Lung (tissue), 16 donors: ENCODE results near the gene SRCIN1. TPM values are rescaled to one million over a fixed set of nuclear protein-coding genes. Genes with fewer than 3 reads are reported as not detected.

Experiments
- ATAC-seq: fragments of 200-7000 bp; cut with Tn5 transposase; one replicate; pipeline ENCODE4 v1.9.1; 2020; ENCODE audit warnings: moderate number of reproducible peaks; ENCODE audit not compliant: insufficient read depth, low FRiP score
- DNase-seq, 3 donors: peaks; one replicate each; pipeline ENCODE4 v3.0.0-alpha.2; 2013 to 2017
- H3K27ac ChIP-seq, 2 donors: one replicate each; pipeline ENCODE4 v1.5.1; 2013; ENCODE audit warnings: mild to moderate bottlenecking in 2 of 2, moderate library complexity in 2 of 2, control low read depth in 1 of 2, inconsistent platforms in 1 of 2, low read depth in 1 of 2, low read length in 1 of 2
- H3K27me3 ChIP-seq, 3 donors: one replicate each; pipeline ENCODE4 v1.5.1; 2013; ENCODE audit warnings: low read length in 2 of 3; ENCODE audit not compliant: control insufficient read depth in 3 of 3, insufficient read depth in 3 of 3
- H3K36me3 ChIP-seq, 4 donors: one replicate each; pipeline ENCODE4 v1.5.1; 2013; ENCODE audit warnings: low read length in 4 of 4, mild to moderate bottlenecking in 1 of 4, moderate library complexity in 1 of 4; ENCODE audit not compliant: control insufficient read depth in 4 of 4, insufficient read depth in 4 of 4
- H3K4me1 ChIP-seq, 5 donors: one replicate each; pipeline ENCODE4 v1.5.1; 2013; ENCODE audit warnings: low read length in 5 of 5, mild to moderate bottlenecking in 2 of 5, moderate library complexity in 1 of 5; ENCODE audit not compliant: control insufficient read depth in 5 of 5, insufficient read depth in 5 of 5
- H3K4me3 ChIP-seq: one replicate; pipeline ENCODE4 v1.5.1; 2013; ENCODE audit warnings: mild to moderate bottlenecking, control low read depth, moderate library complexity
- H3K9ac ChIP-seq, 2 donors: one replicate each; pipeline ENCODE4 v1.5.1; 2013; ENCODE audit warnings: low read length in 2 of 2, control low read depth in 1 of 2; ENCODE audit not compliant: insufficient read depth in 1 of 2
- H3K9me3 ChIP-seq, 4 donors: one replicate each; pipeline ENCODE4 v1.5.1; 2013; ENCODE audit warnings: low read length in 3 of 4, mild to moderate bottlenecking in 1 of 4, moderate library complexity in 1 of 4; ENCODE audit not compliant: control insufficient read depth in 4 of 4, insufficient read depth in 3 of 4
- CTCF ChIP-seq: IDR thresholded peaks from 2 replicates; pipeline ENCODE4 v1.5.1; 2012; ENCODE audit warnings: mild to moderate bottlenecking; ENCODE audit errors: control extremely low read depth, extremely low read depth
- WGBS, 2 donors: extraction: QIAGEN DNeasy Blood & Tissue Kit; methylation state at CpG; one replicate each; pipeline ENCODE4 v1.1.7; 2013; 5-methylcytosine and 5-hydroxymethylcytosine counted together
- long read RNA-seq, 5 donors: transcript quantifications; one replicate each; lab custom pipeline, GENCODE V29; 2026
- polyA plus RNA-seq, 2 donors: library from polyadenylated mRNA; stranded (reverse); fragments of 200-250 nt; gene quantifications; one replicate each; pipeline ENCODE4 v1.2.1, GENCODE V29; 2013
- total RNA-seq, 2 donors: library from RNA; depleted of rRNA in 1 of 2; stranded (reverse); fragments of >200 nt in 1 of 2; gene quantifications; one replicate each; pipeline ENCODE4 v1.2.1, GENCODE V29; 2014 to 2021
- donor health status: control.
- donor health status: control.
- donor health status: Bipolar disorder and iron deficiency.
- donor health status: healthy.
- donor health status: DM: yes; HTN: yes; CAD: no.

Gene SRCIN1
- 10 to 100 TPM in 1 of 2 donors, 1 to 10 TPM in 1; 2.4 to 15.0 TPM for total RNA-seq
- 1 to 10 TPM; 1.5 to 2.5 TPM for polyA plus RNA-seq
- long read RNA-seq, donor 1, partial matches to known transcripts: 0 of 2 reads
- long read RNA-seq, donor 1, other reads (novel, unspliced or antisense): 0 of 2 reads
- long read RNA-seq, donor 2: 0 reads
- long read RNA-seq, donor 3: 0 reads
- long read RNA-seq, donor 4: 0 reads
- long read RNA-seq, donor 5, partial matches to known transcripts: 16 of 16 reads
- long read RNA-seq, donor 5, other reads (novel, unspliced or antisense): 0 of 16 reads

DNA sequence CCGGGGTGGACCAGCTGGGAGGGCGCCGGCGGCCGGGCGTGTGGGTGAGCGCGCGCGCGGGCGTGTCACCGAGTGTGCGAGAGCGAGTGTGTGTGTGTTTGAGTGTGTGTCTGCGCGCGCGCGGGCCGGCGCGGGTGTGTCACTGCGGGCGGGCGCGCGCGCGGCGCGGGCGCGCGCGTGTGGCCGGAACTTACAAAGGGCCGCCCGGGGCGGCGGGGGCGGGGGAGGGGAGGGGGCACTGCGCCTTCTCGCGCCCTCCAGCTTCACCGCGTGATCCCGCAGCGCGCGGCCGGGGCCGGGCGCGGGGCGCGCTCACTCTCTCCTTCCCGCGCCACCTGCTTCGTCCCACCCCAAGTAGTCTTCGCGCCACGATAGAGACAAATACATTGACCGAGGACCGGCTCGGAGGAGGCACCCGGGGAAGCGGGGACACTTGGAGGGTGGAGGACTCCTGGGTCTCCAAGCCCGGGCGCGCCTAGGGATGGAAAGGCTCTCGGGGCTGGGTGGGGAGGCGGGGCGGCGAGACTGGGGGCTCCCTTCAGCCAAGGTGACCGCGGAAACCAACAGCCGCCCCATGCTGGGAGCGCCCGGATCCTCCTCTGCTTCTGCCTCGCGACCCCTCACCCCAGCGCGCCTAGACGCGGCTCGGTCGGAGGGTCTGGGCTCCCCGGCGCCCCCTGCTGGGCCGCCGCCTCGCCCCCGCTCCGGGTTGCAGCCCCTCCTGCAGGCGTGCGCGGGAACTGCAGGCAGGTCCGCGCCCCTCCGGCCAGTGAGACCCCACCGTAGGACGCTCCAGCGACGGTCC is at the start of gene SRCIN1:
Gene SRCIN1, minus strand, starts transcription at position 112 of the 805 bp plus-strand sequence. CDS start 247 bp downstream, outside the sequence.
- DNase-seq (peak; percentile 30 to 73 (median 71)), ATAC-seq (peak; percentile 29)
- Histone ChIP-seq H3K9me3 (peaks cover 0 to 2% (median 0%) of the 10 kb centered on the region in 4 donors), H3K4me1 (peaks cover 0 to 16% (median 7%) of the 10 kb centered on the region in 5 donors), H3K4me3 (peak within 1 kb of the TSS; percentile 42), H3K9ac (no peak within 1 kb of the TSS), H3K27me3 (peaks cover 5 to 52% (median 34%) of the 10 kb centered on the region in 3 donors), H3K36me3 (no peaks in the 10 kb centered on the region), H3K27ac (no peak within 1 kb of the TSS)
- WGBS, 2 donors: 1% methylated on average over 53 to 104 of the region's 105 CpGs
- peak; percentile 43 for TF ChIP-seq CTCF

- 49 to 58% methylated on average over 21 of the region's 21 CpGs for WGBS, 2 donors
- no peaks in the 10 kb centered on the region for H3K9me3 ChIP-seq
- ATAC-seq: no peak
- no peak overlapping the region for H3K4me3 ChIP-seq
- no peaks in the 10 kb centered on the region for H3K36me3 ChIP-seq
- H3K9ac ChIP-seq: no peak overlapping the region
- peaks cover 0 to 5% (median 2%) of the 10 kb centered on the region in 3 donors for H3K27me3 ChIP-seq
- TF ChIP-seq CTCF: no peak
- peaks cover 0 to 2% (median 0%) of the 10 kb centered on the region in 5 donors for H3K4me1 ChIP-seq
- DNase-seq: no peak
- H3K27ac ChIP-seq: no peak overlapping the region
These were observed 49.0 kb upstream of the SRCIN1 start for GRCh38 chr17:38654411-38655398.

DNA sequence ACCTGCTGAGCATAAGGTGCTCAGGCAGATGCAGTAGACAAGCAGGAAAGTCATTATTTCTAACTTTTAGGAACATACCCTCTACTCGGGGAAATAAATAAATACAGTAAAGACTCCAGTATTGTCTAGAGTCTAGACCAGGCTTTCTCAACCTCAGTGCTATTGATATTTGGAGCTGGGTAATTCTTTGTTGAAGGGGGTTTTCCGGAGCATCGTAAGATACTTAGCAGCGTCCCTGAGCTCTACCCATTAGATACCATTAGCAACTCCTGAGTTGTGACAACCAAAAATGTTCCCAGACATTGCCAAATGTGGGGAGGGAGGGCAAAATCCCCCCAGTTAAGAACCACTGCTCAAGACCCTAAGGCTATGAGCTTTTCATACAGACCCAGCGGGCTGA is 47.9 kb upstream of the SRCIN1 start:
- peaks cover 0 to 5% (median 2%) of the 10 kb centered on the region in 3 donors for H3K27me3 ChIP-seq
- H3K4me1 ChIP-seq: peaks cover 0 to 2% (median 0%) of the 10 kb centered on the region in 5 donors
- no peak overlapping the region for H3K9ac ChIP-seq
- H3K4me3 ChIP-seq: no peak overlapping the region
- TF ChIP-seq CTCF: no peak
- H3K27ac ChIP-seq: no peak overlapping the region
- ATAC-seq (no peak), DNase-seq (no peak)
- no peaks in the 10 kb centered on the region for H3K9me3 ChIP-seq
- WGBS, 2 donors: 88 to 91% methylated on average over 5 of the region's 5 CpGs
- no peaks in the 10 kb centered on the region for H3K36me3 ChIP-seq
